NCI-H2081 treated with DMSO at 0.1 percent for 48 hours (cell line): ENCODE results near the gene IQSEC1.

ENCODE experiments used
- DNase-seq: peaks from one replicate; lab custom pipeline; 2025; lab: John Stamatoyannopoulos, UW

The IQSEC1 gene

DNA sequence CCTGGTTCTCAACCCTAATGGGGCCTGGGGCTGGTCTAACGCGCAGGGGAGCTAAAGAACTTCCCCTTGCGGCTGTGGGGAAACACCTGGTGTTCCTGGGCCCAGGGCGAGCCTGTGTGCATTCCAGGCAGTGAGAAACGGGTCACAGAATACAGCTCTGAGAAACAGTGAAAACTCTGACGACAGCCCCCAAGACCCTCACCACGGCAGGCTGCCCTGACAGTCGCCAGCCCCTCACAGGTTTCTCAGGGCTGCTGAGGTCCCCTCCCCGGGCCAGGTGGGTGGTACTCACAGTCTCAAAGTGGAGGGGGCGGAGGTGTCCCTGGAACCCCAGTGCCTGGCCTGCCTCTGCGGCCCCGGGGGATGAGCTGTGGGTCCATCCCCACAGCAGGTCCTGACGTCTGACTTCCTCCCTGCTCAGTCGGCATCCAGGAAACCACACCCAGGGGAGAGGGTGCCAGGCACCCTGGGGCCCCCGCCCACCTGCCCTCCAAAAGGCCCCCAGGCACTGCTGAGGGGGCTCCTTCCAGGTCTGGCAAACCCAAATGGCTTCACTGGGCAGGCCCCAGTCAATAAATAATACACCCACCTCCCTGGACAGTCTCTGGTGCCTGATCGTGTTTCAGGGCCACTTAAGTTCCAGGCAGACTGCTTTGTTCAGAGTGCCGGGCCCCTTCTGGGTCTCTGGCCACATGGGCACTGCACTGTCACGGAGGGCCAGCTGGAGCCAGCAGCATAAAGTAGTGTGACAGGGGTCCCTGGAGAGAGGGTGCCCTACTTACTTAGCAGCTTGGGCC is 57.7 kb downstream of the IQSEC1 start:
- no peak for DNase-seq

DNA sequence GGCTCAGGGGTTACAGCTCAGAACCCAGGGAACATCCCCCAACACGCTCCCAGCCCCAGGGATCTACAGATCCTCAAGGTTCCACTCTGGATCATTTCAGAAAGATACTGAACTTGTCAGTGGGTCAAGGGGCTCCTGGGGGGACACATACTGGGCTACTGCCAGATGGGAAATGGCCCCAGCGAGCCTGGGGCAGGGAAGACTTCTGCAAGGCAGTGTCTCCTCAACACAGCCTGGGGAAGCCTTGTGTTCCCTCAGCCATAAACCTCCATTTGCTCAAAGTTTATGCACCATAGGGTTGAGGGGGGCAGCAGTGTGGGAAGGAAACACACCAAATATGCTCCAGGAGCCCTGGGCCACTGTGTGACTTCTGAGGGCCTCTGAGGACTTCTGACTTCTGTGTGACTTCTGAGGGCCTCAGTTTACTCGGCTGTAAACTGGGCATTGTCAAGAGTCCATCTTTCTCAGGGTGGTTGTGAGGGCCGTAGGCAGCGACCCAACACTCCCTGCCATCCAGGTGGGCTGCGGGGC is 58.4 kb downstream of the IQSEC1 start:
- no peak for DNase-seq

DNA sequence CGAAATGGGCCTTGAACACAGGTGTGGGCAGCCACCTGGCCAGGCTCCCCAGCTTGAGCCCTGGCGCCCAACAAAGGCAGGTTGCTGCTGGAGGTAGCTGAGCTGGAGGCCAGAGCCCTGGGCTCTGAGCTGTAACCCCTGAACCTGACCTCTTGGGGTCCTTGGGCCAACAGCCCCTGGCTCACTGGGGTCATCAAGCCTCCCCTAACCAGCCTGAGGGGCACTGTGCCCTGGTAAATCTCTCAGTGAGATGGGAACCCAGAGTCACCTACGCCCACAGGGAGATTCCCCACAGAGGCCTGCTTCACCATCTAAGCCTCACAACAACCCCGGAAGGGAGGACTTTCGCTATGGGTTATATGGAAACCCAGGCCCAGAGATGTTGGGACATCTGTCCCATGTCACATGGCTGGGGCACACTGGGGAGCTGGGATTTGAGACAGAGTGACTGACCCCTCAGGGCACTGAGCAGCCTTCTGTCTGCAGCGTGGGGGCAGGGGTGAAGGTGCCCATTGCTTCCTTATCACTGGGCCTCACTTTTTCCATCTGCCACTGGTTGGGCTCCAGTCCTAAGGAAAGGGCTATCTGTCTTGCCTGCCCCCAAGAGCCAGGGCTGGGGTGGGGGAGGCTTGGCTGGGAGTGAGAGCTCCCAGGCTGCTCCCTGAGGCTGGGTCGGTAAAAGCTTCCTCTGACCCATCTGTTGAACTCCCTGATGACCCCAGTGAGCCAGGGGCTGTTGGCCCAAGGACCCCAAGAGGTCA is 59.1 kb downstream of the IQSEC1 start:
- DNase-seq: no peak

DNA sequence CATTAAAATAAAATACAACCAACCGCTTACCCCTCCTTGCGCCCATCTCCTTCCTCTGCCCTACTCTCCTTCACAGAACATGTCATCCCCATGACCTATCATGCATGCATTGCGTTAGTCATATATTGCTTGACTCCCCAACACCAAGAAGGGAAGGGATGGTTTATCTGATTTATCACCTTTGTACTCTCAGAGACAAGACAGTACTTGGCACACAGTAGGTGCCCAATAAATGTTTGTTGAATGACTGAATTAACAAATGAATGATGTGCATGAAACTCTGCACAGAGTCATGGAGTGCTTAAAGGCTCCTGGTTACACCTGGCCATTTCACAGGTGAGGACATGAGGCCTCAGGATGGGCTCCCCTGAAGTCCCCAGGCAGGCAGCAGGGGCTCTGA is 59.7 kb downstream of the IQSEC1 start:
- no peak for DNase-seq

DNA sequence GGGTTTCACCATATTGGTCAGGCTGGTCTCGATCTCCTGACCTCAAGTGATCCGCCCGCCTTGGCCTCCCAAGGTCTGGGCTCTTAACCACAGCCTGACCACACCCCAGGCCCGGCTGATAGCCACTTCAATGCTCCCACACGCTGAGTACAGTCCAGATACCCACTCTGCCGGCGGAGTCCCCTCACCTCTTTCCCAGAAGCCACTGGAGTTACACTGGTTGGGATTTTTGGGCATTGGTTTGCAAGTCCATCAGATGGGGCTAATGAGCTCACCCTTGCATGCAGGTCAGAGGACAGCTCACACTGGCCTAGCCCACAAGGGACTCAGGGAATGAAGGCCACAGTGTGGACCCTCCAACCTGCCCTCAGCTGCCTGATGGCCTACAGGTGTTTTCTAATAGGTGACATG is 60.1 kb downstream of the IQSEC1 start:
- DNase-seq: no peak

DNA sequence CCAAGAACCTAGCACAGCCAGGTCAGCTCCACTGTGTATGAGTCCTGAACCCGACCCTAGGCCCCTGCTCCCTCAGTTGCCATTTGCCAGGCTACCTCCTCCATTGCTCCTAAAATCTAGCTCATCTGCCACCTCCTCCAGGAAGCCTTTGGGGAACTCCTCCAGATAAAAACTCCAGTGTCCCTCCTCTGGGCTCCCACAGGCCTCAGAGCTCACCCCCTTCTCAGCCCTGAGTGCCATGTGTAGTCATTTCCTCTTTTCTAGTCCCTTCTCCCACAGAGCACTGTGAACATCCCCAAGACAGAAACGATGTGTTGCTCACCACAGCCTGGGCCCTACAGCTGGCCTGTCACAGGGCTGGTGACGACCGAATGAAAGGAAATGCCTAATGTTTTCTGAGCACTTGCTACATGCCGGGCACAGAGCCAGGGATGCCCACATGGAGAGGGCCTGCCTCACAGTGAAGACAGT is 61.0 kb downstream of the IQSEC1 start:
- DNase-seq: no peak

DNA sequence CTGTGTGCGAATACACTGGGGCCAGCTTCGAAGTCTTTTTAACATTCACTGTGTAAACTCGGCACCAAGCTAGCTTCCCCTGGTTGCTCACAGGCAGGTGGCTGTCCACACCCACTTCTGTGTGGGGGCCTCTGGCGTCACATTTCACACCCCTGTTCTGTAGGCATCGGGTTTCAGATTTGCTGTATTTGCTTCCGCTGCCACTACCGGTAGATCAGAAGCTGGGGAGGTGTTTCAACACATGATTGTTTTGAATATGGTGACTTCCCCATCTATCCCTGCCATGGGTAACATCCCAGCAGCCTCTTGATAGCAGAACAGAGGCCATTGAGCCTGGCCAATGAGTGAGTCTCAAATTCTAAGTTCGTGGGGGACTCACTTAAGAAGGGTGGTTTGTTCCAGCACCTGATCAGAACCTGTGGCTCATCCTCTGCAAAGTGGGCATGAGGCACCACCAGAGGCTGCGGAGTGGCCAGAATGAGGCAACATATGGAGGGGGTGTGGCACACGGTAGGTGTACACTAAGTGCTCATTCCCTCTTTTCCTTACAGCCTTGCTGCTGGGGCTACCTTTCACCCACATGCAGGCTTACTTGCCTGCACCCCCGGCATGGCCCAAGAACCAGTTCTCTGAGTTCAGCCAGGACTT is 61.5 kb downstream of the IQSEC1 start:
- no peak for DNase-seq

DNA sequence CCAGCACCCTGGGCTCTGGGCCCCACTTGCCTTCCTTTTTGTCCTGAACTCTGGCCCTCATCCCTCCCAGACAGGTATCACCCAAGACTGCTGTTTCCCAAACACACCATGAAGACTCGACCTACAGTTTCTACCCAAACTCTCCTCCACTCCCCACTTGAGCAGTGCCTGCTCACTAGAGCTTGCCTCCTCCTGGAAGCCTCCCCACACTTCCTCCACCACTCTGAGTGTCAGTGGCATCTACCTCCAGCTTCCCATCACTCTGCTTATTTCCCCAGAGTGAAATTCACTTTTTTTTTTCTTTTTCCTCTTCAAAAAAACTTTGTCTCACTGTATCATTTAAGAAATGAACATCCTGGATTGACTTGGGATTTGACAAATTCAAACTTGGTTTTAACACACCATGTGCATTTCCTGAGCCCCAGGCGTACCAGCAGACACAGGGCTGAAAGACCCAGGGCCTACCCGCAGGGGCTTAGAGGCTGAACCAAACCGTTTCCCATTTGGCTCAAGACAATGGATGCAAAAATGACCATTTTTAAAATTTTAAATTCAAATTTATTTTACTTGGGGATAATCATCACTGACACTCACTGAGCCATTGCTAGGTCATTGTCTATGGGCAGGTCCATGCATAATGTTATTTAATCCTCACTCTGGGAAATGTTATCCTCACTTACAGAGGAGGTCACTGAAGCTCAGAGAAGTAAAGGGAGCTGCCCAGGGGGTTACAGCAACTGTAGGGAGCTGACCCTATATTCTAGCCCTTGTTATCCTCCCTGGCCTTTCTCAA is 62.3 kb downstream of the IQSEC1 start:
- DNase-seq: no peak

DNA sequence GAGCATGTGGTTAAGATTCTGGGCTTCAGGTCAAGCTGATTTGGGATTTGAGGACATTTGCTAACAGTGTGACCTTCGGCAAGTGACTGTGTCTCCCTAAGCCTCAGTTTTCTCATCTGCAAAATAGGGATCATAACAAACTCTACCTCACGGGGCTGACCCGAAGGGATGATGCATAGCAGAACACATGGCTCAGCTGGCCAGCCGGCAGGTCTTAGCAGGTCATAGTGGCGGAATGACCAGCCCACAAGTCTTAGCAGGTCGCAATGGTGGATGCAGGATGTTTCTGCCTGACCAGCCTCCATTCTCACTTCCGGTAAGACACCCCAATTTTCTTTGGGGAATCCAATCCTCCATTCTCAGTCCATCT is 63.3 kb downstream of the IQSEC1 start:
- DNase-seq: no peak

DNA sequence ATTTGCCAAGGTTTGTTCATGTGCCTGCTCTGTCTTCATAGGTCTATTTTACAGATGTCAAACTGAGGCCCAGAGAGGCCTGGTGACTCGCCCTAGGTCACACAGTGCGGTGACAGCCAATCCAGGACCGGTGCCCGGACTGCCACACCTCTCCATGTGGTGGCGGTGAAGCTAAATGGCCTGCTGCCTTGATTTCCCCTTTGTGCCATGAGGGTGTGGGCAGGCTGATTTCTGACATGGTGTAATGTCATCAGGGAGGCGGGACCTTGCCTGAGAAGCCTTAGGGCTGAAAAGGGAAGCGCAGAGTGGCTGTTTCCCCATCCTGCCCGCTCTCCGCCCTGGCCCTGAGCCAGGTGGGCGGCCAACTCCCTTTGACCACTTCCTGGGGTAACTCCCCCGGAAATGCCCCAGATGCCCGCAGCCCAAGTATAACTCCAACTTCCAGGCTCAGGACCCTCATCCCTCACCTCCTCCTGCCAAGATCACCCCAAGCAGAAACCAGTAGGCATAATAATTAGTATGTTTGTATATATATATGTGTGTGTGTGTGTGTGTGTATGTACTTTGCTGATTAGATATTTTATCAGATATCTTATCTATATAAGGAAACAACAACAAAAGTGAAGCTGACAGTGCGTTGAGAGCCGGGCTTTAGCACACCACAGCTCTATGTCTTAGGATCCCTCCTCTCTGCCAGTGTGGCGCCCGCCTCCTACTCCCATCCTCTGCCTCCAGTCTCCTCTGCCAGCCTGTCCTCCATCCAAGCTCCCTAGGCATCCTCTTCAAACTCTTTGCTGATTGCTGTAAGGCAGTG is 63.9 kb downstream of the IQSEC1 start:
- DNase-seq: no peak

DNA sequence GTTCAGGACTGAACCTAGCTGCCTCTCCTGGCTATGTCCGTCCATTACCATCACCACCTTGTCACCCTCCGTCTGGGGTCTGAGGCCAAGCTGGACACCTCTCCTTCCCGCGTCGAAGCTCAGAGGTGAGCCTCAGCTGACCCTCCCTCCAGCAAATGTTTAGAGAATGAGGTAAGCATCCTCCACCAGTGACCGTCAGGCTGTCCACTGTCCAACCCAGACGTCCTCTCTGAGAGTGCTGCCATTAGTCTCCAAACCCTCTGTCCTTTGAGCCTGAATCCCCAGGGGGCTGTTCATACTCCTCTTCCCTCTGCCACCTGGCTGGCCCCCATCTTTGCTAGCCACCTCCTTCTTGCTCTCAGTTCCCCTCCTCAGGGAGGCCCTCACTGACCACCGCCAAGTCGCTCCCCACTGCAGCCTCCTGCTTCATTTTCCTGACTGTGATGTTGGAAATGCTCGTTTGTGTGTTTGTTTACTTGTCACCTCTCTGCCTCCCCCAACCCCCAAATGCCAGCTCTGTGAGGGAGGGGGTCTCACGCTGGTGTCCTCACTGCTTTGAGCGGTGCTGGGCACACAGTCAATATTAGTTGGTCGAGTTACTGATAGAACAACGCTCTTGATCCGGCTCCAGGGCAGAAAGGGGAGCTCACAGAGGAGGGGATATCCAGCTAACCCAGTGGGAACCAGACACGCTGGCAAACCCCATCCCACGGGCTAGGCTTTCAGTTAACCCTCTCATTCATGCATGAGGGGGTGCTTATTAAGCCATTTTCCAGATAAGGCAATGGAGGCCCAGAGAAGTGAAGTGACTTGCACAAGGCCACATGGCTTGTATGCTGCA is 64.9 kb downstream of the IQSEC1 start:
- no peak for DNase-seq

DNA sequence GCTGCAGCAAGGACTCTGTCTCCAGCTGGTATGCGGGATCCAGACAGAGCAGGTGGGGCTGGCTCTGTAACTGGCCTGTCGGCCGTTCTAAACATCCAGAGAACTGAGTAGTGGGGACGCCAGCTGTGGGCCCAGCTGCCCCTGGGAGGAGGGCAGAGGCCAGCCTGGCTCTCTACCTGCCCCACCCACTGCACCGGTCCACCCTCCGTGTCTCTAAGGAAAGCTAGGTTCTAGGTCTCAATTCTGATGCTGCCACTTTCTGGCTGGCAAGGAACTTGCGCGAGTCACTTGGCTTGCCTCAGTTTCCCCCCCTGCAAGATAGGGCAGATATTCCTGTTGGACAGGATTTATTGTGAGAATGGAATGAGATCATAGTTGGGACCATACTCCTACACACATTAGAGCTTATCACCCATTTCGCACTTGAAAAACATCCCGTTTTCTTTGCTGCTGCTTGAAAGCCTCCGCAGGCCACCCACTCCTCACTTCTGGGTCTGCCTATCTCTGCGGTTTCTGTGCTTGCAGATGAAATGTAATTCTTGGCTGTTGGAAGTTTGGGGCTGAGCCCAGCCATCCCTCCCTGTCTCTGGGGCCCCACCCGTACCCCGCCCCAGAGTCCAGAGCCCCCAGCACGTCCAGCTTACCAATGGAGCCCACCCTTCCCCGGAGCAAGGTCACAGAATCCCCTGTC is 65.8 kb downstream of the IQSEC1 start:
- DNase-seq: no peak

DNA sequence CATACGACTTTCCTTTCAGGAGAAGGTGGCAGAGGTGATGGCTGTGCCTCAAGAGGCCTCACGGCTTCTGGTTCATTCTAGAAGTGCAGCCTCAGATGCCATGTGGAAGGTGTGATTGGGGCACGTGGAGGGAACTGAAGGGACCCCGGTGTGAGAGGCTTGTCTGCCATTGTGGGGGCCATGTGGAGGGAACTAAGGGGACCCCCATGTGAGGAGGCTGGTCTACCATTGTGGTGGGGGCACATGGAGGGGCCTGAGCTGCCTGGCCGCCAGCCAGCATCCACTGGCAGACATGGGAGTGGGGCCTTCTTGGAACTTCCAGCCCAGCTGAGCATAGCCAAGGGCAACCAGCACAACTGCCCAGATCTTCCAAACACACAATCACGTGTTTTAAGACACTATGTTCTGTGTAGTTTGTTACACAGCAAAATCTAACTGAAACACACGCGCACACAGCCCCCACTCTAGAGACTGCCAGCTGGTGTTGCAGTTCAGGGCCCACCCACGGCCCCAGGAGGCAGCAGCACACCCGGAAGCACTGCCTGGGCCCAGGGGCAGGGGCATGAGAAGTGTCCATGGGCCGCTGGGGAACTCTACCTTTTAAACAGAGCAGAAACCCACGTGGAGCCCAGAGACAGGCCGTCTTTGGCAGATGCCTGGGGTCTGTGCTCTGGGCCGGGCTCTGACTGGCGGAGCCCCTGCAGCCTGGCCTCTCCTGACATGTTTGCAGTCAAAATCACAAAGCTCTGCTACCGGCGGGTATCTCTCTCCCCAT is 66.8 kb downstream of the IQSEC1 start:
- DNase-seq: no peak

DNA sequence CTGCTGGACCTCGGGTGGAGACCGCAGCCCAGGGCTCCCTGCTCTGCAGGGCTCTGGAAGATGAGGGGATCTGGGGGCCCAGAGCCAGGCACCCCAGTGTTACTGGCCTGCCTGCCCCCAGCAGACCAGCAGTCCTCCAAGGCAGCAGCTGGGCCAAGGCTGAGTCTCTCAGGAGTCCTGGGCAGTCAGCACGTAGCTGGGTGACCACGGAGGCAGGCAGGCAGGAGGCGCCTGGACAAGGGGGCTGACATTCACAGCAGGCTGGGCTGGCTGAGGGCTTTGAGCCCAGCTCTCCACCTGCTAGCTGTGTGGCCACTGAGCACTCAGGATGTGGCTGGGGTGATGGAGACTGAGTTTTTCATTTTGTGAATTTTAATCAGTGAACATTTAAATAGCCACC is 67.9 kb downstream of the IQSEC1 start:
- DNase-seq: no peak

DNA sequence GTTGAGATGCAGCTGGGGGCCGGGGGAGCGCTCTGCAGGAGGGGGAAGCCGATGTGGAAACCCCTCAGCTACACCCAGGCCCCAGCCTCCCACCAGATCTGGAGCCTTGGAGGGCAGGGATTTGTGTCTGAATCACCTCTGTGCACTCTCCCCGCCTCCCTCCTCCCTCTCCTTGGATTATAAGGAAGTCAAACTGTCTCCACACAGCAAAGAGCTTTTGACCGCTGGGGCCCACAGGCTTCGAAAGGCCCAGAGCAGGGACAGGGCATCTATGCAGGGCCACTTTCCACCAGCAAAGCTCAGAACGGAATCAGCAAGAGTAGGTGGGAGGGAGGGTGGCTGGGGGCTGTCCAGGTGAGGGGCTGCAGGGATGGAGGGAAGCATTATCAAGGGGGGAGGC is 68.9 kb downstream of the IQSEC1 start:
- no peak for DNase-seq

DNA sequence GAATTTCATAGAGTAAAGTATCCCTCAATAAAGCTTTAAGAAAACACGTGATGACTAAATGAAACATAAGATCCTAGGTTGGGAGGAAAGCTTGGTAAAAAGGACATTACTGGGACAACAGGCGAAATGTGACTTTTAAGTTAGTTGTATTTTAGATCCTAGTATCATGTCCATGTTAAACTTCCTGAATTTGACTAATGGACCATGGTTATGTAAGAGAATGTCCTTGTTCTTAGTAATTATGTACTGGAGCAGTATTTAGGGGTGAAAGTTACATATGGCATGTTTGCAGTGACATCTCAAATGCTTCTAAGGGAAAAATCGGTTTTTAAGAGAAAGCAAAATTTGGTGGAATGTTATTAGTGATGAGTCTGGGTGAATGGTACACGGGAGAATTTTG is 69.6 kb downstream of the IQSEC1 start:
- no peak for DNase-seq

DNA sequence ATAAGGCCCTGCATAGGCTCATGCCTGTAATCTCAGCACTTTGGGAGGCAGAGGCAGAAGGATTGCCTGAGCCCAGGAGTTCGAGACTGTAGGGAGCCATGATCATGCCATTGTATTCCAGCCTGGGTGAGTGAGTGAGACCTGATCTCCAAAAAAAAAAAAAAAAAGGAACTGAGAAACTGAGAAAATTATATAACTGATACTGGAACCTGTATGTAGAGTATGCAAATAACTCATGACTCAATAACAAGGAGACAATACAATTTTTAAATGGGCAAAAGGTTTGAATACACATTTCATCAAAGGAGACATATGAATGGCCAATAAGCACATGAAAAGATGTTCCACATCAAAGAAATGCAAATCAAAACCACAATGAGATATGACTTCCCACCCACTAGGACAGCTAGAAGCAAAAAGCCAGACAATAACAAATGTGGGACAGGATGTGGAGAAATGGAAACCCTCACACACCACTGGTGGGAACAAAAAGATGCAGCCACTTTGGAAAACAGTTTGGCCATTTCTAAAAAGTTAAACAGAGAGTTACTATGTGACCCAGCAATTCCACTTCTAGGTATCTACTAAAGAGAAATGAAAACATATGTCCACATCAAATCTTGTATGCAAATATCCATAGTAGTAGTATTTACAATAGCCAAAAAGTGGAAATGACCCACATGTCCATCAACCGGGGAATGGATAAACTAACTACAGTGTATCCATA is 70.7 kb downstream of the IQSEC1 start:
- no peak for DNase-seq
